ENCODE measurements around the gene PHLDB1. TPM values are rescaled to one million over a fixed set of nuclear protein-coding genes. Genes with fewer than 3 reads are reported as not detected.
A peak's percentile ranks its signal among the peaks of the same experiment; 100 is the strongest.
"Not testable (repeated sequence)": the region's sequence is repeated elsewhere in the genome, so short reads cannot be mapped to it uniquely, and the experiment has no call there.

The PHLDB1 gene
- total RNA-seq, 1 donor from 2014 or later: 35.7 TPM

GRCh38 chr11:118610225-118610772 is 2.9 kb downstream of the PHLDB1 start:
- Histone ChIP-seq H3K9ac (no peak overlapping the region), H3K4me3 (peak overlapping the region; percentile 41), H3K27ac (no peak overlapping the region), H3K36me3 (no peaks in the 10 kb centered on the region), H3K27me3 (peaks cover 63% of the 10 kb centered on the region), H3K79me2 (ENCODE audit: low read depth) (no peaks in the 10 kb centered on the region), H3K4me1 (peaks cover 65% of the 10 kb centered on the region), H3F3A (ENCODE audit: low read depth) (peaks cover 29% of the 10 kb centered on the region), H3K9me3 (ENCODE audit: low read depth) (no peaks in the 10 kb centered on the region), H4K20me1 (ENCODE audit: low read depth) (peaks cover 9% of the 10 kb centered on the region), H2AFZ (replicated peaks) (peak overlapping the region; percentile 1), H3K4me2 (peak overlapping the region; percentile 78)
- no peaks in the 10 kb centered on the region for H3K9me3 Mint-ChIP-seq
- no peaks in the 10 kb centered on the region for H3K36me3 Mint-ChIP-seq
- H3K4me3 Mint-ChIP-seq: peak overlapping the region; percentile 65
- H3K4me1 Mint-ChIP-seq: peaks cover 61% of the 10 kb centered on the region
- no peak overlapping the region for H3K27ac Mint-ChIP-seq
- no peak for TF ChIP-seq CTCF (IDR thresholded peaks at IDR 0.05)
- peak; percentile 95 for TF ChIP-seq EZH2phosphoT487 (IDR thresholded peaks at IDR 0.05)
- TF ChIP-seq EZH2 (IDR thresholded peaks at IDR 0.05): peak; percentile 98
- peaks cover 24% of the 10 kb centered on the region for H3K27me3 Mint-ChIP-seq (ENCODE audit: insufficient read depth, low read depth)
- peak; percentile 47 for DNase-seq (ENCODE audit: low spot score)

- peaks cover 29% of the 10 kb centered on the region for H3F3A ChIP-seq (ENCODE audit: low read depth)
- Mint-ChIP-seq H3K36me3 (no peaks in the 10 kb centered on the region), H3K4me1 (peaks cover 61% of the 10 kb centered on the region), H3K27me3 (ENCODE audit: insufficient read depth, low read depth) (peaks cover 27% of the 10 kb centered on the region), H3K27ac (no peak overlapping the region), H3K9me3 (no peaks in the 10 kb centered on the region), H3K4me3 (peak overlapping the region; percentile 29)
- peak overlapping the region; percentile 78 for H3K4me2 ChIP-seq
- no peak overlapping the region for H2AFZ ChIP-seq (replicated peaks)
- H4K20me1 ChIP-seq (ENCODE audit: low read depth): peaks cover 6% of the 10 kb centered on the region
- peaks cover 65% of the 10 kb centered on the region for H3K4me1 ChIP-seq
- peaks cover 57% of the 10 kb centered on the region for H3K27me3 ChIP-seq
- TF ChIP-seq CTCF (IDR thresholded peaks at IDR 0.05) (peak; percentile 85), EZH2 (IDR thresholded peaks at IDR 0.05) (peak; percentile 16), EZH2phosphoT487 (IDR thresholded peaks at IDR 0.05) (peak; percentile 90)
- H3K79me2 ChIP-seq (ENCODE audit: low read depth): no peaks in the 10 kb centered on the region
- H3K9ac ChIP-seq: no peak overlapping the region
- DNase-seq (ENCODE audit: low spot score): peak; percentile 91
- no peaks in the 10 kb centered on the region for H3K9me3 ChIP-seq (ENCODE audit: low read depth)
- no peaks in the 10 kb centered on the region for H3K36me3 ChIP-seq
- no peak overlapping the region for H3K27ac ChIP-seq
- peak overlapping the region; percentile 41 for H3K4me3 ChIP-seq
Observed at GRCh38 chr11:118610773-118611432, 3.5 kb downstream of the PHLDB1 start.

GRCh38 chr11:118611433-118611795 is 4.0 kb downstream of the PHLDB1 start:
- not testable (repeated sequence) for H3K27ac Mint-ChIP-seq; H4K20me1 ChIP-seq (ENCODE audit: low read depth); DNase-seq (ENCODE audit: low spot score); H3K27ac ChIP-seq; H3K9ac ChIP-seq; H2AFZ ChIP-seq (replicated peaks); H3K79me2 ChIP-seq (ENCODE audit: low read depth); H3K36me3 ChIP-seq; H3K4me2 ChIP-seq; H3K4me3 ChIP-seq; H3K9me3 ChIP-seq (ENCODE audit: low read depth); H3K36me3 Mint-ChIP-seq; H3K9me3 Mint-ChIP-seq
- Histone ChIP-seq H3K27me3 (peaks cover 52% of the 10 kb centered on the region), H3F3A (ENCODE audit: low read depth) (peaks cover 29% of the 10 kb centered on the region), H3K4me1 (peaks cover 65% of the 10 kb centered on the region)
- Mint-ChIP-seq H3K4me3 (peak overlapping the region; percentile 29), H3K27me3 (ENCODE audit: insufficient read depth, low read depth) (peaks cover 27% of the 10 kb centered on the region), H3K4me1 (peaks cover 61% of the 10 kb centered on the region)

DNA sequence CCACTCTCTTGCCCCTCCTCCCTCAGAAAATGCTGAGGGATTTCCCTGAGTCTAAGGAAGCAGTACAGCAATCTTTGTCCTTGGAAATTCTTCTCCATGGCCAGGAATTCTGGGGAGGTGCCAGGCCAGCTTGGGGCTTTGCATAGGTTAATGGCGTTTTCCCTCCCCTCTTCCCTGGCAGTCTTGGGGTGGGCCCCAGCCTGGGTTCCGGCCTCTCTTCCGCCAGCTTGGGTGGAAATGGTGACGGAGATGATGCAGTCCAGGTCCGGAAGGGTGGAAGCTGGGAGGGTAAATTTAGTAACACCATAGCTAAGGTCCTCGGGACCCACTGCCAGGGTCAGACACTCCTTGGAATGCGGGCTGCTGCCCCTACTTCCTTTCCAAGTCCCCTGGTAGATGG is 5.0 kb downstream of the PHLDB1 start:
- no peak overlapping the region for H2AFZ ChIP-seq (replicated peaks)
- H3K27ac Mint-ChIP-seq: no peak overlapping the region
- no peaks in the 10 kb centered on the region for H3K36me3 Mint-ChIP-seq
- peaks cover 67% of the 10 kb centered on the region for H3K4me1 ChIP-seq
- no peaks in the 10 kb centered on the region for H3K9me3 ChIP-seq (ENCODE audit: low read depth)
- TF ChIP-seq EZH2 (IDR thresholded peaks at IDR 0.05): no peak
- TF ChIP-seq EZH2phosphoT487 (IDR thresholded peaks at IDR 0.05): no peak
- no peak for TF ChIP-seq CTCF (IDR thresholded peaks at IDR 0.05)
- H3K4me3 Mint-ChIP-seq: no peak overlapping the region
- no peaks in the 10 kb centered on the region for H3K9me3 Mint-ChIP-seq
- H3K9ac ChIP-seq: no peak overlapping the region
- peaks cover 42% of the 10 kb centered on the region for H3K27me3 ChIP-seq
- H3K4me2 ChIP-seq: no peak overlapping the region
- no peak overlapping the region for H3K27ac ChIP-seq
- peaks cover 28% of the 10 kb centered on the region for H3F3A ChIP-seq (ENCODE audit: low read depth)
- peak; percentile 7 for DNase-seq (ENCODE audit: low spot score)
- no peaks in the 10 kb centered on the region for H3K36me3 ChIP-seq
- H3K27me3 Mint-ChIP-seq (ENCODE audit: insufficient read depth, low read depth): peaks cover 24% of the 10 kb centered on the region
- no peaks in the 10 kb centered on the region for H3K79me2 ChIP-seq (ENCODE audit: low read depth)
- H3K4me3 ChIP-seq: no peak overlapping the region
- peaks cover 63% of the 10 kb centered on the region for H3K4me1 Mint-ChIP-seq
- no peaks in the 10 kb centered on the region for H4K20me1 ChIP-seq (ENCODE audit: low read depth)

Measured in neural progenitor cell (in vitro differentiated cells).